Activated naive CD8-positive, alpha-beta T cell treated with anti-CD3 and anti-CD28 coated beads, Interleukin-2, amount 50 U/mL, for 24 hours (primary cell): ENCODE measurements around the gene UTF1.
"Not testable (repeated sequence)": the region's sequence is repeated elsewhere in the genome, so short reads cannot be mapped to it uniquely, and the experiment has no call there.

Source experiments
- ATAC-seq: fragments of 150-1000 bp; cut with Tn5 transposase; one replicate; pipeline ENCODE4 v1.10.0; 2021
- DNase-seq: peaks from one replicate; pipeline ENCODE4 v3.0.0; 2021
- H3K27ac Mint-ChIP-seq: one replicate; pipeline ENCODE4 v1.8.0; 2021; ENCODE audit warnings: mild to moderate bottlenecking, mixed read lengths
- H3K27me3 Mint-ChIP-seq: one replicate; pipeline ENCODE4 v1.8.0; 2021; ENCODE audit warnings: mixed read lengths
- H3K36me3 Mint-ChIP-seq: one replicate; pipeline ENCODE4 v1.8.0; 2021; ENCODE audit warnings: low read depth, mixed read lengths
- H3K4me1 Mint-ChIP-seq: one replicate; pipeline ENCODE4 v1.8.0; 2021; ENCODE audit warnings: mixed read lengths
- H3K4me3 Mint-ChIP-seq: one replicate; pipeline ENCODE4 v1.8.0; 2021; ENCODE audit warnings: mild to moderate bottlenecking, moderate library complexity, mixed read lengths
- H3K9me3 Mint-ChIP-seq: one replicate; pipeline ENCODE4 v1.8.0; 2021; ENCODE audit warnings: mixed read lengths

The UTF1 gene

GRCh38 chr10:133224756-133225372, 5.2 kb upstream of the UTF1 start:
- Mint-ChIP-seq H3K4me1 (peaks cover 24% of the 10 kb centered on the region), H3K9me3 (no peaks in the 10 kb centered on the region), H3K4me3 (no peak overlapping the region), H3K36me3 (no peaks in the 10 kb centered on the region), H3K27me3 (peaks cover 41% of the 10 kb centered on the region), H3K27ac (no peak overlapping the region)
- DNase-seq: no peak
- ATAC-seq: no peak

- Mint-ChIP-seq H3K9me3 (no peaks in the 10 kb centered on the region), H3K4me3 (no peak overlapping the region), H3K4me1 (peaks cover 24% of the 10 kb centered on the region), H3K36me3 (no peaks in the 10 kb centered on the region), H3K27ac (no peak overlapping the region), H3K27me3 (peaks cover 41% of the 10 kb centered on the region)
- DNase-seq: no peak
- ATAC-seq: peak; percentile 59
Observed at GRCh38 chr10:133225707-133226191, 4.3 kb upstream of the UTF1 start.

- no peak overlapping the region for H3K4me3 Mint-ChIP-seq
- peak; percentile 27 for DNase-seq
- ATAC-seq: peak; percentile 47
- no peaks in the 10 kb centered on the region for H3K36me3 Mint-ChIP-seq
- H3K27me3 Mint-ChIP-seq: peaks cover 36% of the 10 kb centered on the region
- H3K4me1 Mint-ChIP-seq: peaks cover 24% of the 10 kb centered on the region
- no peak overlapping the region for H3K27ac Mint-ChIP-seq
- no peaks in the 10 kb centered on the region for H3K9me3 Mint-ChIP-seq
Observed at GRCh38 chr10:133226251-133226808, 3.7 kb upstream of the UTF1 start.

GRCh38 chr10:133227256-133227655, 2.8 kb upstream of the UTF1 start:
- Mint-ChIP-seq H3K9me3 (no peaks in the 10 kb centered on the region), H3K4me3 (no peak overlapping the region), H3K4me1 (peaks cover 27% of the 10 kb centered on the region), H3K36me3 (no peaks in the 10 kb centered on the region), H3K27ac (no peak overlapping the region), H3K27me3 (peaks cover 41% of the 10 kb centered on the region)
- no peak for DNase-seq
- ATAC-seq: no peak

GRCh38 chr10:133229265-133230043, 563 bp upstream of the UTF1 start:
- H3K27ac Mint-ChIP-seq: no peak overlapping the region
- peaks cover 58% of the 10 kb centered on the region for H3K27me3 Mint-ChIP-seq
- ATAC-seq: no peak
- H3K4me1 Mint-ChIP-seq: peaks cover 27% of the 10 kb centered on the region
- H3K36me3 Mint-ChIP-seq: no peaks in the 10 kb centered on the region
- no peak overlapping the region for H3K4me3 Mint-ChIP-seq
- H3K9me3 Mint-ChIP-seq: no peaks in the 10 kb centered on the region
- DNase-seq: no peak

GRCh38 chr10:133230387-133231195, 574 bp downstream of the UTF1 start:
- Mint-ChIP-seq H3K4me3 (no peak overlapping the region), H3K27me3 (peaks cover 61% of the 10 kb centered on the region)

GRCh38 chr10:133231244-133231945, 1.4 kb downstream of the UTF1 start:
- H3K36me3 Mint-ChIP-seq: no peaks in the 10 kb centered on the region
- no peak for ATAC-seq
- H3K27ac Mint-ChIP-seq: no peak overlapping the region
- peaks cover 64% of the 10 kb centered on the region for H3K27me3 Mint-ChIP-seq
- no peaks in the 10 kb centered on the region for H3K9me3 Mint-ChIP-seq
- DNase-seq: no peak
- H3K4me3 Mint-ChIP-seq: no peak overlapping the region
- H3K4me1 Mint-ChIP-seq: peaks cover 20% of the 10 kb centered on the region

More at GRCh38 chr10:133230387-133231195, 574 bp downstream of the UTF1 start:
- Mint-ChIP-seq H3K9me3 (no peaks in the 10 kb centered on the region), H3K4me1 (peaks cover 25% of the 10 kb centered on the region), H3K36me3 (no peaks in the 10 kb centered on the region), H3K27ac (no peak overlapping the region)
- DNase-seq (no peak), ATAC-seq (no peak)

- DNase-seq (no peak), ATAC-seq (no peak)
- Mint-ChIP-seq H3K36me3 (no peaks in the 10 kb centered on the region), H3K4me3 (no peak overlapping the region), H3K4me1 (peaks cover 15% of the 10 kb centered on the region), H3K27me3 (peaks cover 58% of the 10 kb centered on the region), H3K9me3 (no peaks in the 10 kb centered on the region), H3K27ac (no peak overlapping the region)
Observed at GRCh38 chr10:133231946-133232574, 2.0 kb downstream of the UTF1 start.

GRCh38 chr10:133234796-133235195, 4.8 kb downstream of the UTF1 start:
- ATAC-seq, H3K4me1 Mint-ChIP-seq, H3K4me3 Mint-ChIP-seq, H3K36me3 Mint-ChIP-seq, H3K27ac Mint-ChIP-seq, H3K9me3 Mint-ChIP-seq, DNase-seq: not testable (repeated sequence)
- peaks cover 50% of the 10 kb centered on the region for H3K27me3 Mint-ChIP-seq

GRCh38 chr10:133235265-133235855, 5.3 kb downstream of the UTF1 start:
- Mint-ChIP-seq H3K4me1 (peaks cover 7% of the 10 kb centered on the region), H3K27ac (no peak overlapping the region), H3K27me3 (peaks cover 52% of the 10 kb centered on the region), H3K9me3 (no peaks in the 10 kb centered on the region), H3K4me3 (no peak overlapping the region), H3K36me3 (no peaks in the 10 kb centered on the region)
- ATAC-seq: no peak
- DNase-seq: no peak

- ATAC-seq: no peak
- DNase-seq: no peak
- no peaks in the 10 kb centered on the region for H3K36me3 Mint-ChIP-seq
- H3K27ac Mint-ChIP-seq: no peak overlapping the region
- H3K4me1 Mint-ChIP-seq: peaks cover 11% of the 10 kb centered on the region
- peak overlapping the region; percentile 24 for H3K4me3 Mint-ChIP-seq
- H3K27me3 Mint-ChIP-seq: peaks cover 56% of the 10 kb centered on the region
- H3K9me3 Mint-ChIP-seq: no peaks in the 10 kb centered on the region
Observed at GRCh38 chr10:133235932-133236331, 5.9 kb downstream of the UTF1 start.

- ATAC-seq: no peak
Observed at GRCh38 chr10:133236401-133237240, 6.6 kb downstream of the UTF1 start.

GRCh38 chr10:133237241-133237587, 7.2 kb downstream of the UTF1 start:
- DNase-seq: no peak
- H3K27ac Mint-ChIP-seq: no peak overlapping the region
- H3K36me3 Mint-ChIP-seq: no peaks in the 10 kb centered on the region
- H3K27me3 Mint-ChIP-seq: peaks cover 57% of the 10 kb centered on the region
- no peak overlapping the region for H3K4me3 Mint-ChIP-seq
- no peaks in the 10 kb centered on the region for H3K9me3 Mint-ChIP-seq
- no peak for ATAC-seq
- H3K4me1 Mint-ChIP-seq: peaks cover 19% of the 10 kb centered on the region

More at GRCh38 chr10:133236401-133237240, 6.6 kb downstream of the UTF1 start:
- Mint-ChIP-seq H3K9me3 (no peaks in the 10 kb centered on the region), H3K27me3 (peaks cover 59% of the 10 kb centered on the region), H3K4me3 (no peak overlapping the region), H3K36me3 (no peaks in the 10 kb centered on the region), H3K27ac (no peak overlapping the region), H3K4me1 (peaks cover 15% of the 10 kb centered on the region)
- DNase-seq: no peak
